KMS-11 (cell line): Measurements from ENCODE around the gene TALDO1.

Experiments used
- H2AFZ ChIP-seq: fragments of 200-600 bp; sonication (generic); 2 replicates; pipeline ENCODE4 v1.6.1; 2016; ENCODE audit warnings: antibody characterized with exemption, mixed run types, low read depth
- H3K27ac ChIP-seq: fragments of 200-600 bp; sonication (generic); 2 replicates; pipeline ENCODE4 v1.6.1; 2016; ENCODE audit warnings: mild to moderate bottlenecking, mixed run types
- H3K27me3 ChIP-seq: fragments of 200-600 bp; sonication (generic); 2 replicates; pipeline ENCODE4 v1.6.1; 2017; ENCODE audit warnings: mild to moderate bottlenecking, low read depth, mixed run types, moderate library complexity; ENCODE audit not compliant: insufficient read depth
- H3K36me3 ChIP-seq: fragments of 200-600 bp; sonication (generic); 2 replicates; pipeline ENCODE4 v1.6.1; 2017; ENCODE audit warnings: mild to moderate bottlenecking, mixed run types; ENCODE audit not compliant: insufficient read depth
- H3K4me1 ChIP-seq: fragments of 200-600 bp; sonication (generic); 2 replicates; pipeline ENCODE4 v1.6.1; 2016; ENCODE audit warnings: mild to moderate bottlenecking, low read depth, mixed run types; ENCODE audit not compliant: poor library complexity, severe bottlenecking
- H3K4me2 ChIP-seq: fragments of 200-600 bp; sonication (generic); 2 replicates; pipeline ENCODE4 v1.7.0; 2016; ENCODE audit warnings: mild to moderate bottlenecking, mixed run types
- H3K4me3 ChIP-seq: fragments of 200-600 bp; sonication (generic); IDR thresholded peaks from 2 replicates; pipeline ENCODE4 v1.6.1; 2017; ENCODE audit warnings: low read depth, low read length, mixed read lengths; ENCODE audit not compliant: insufficient read depth
- H3K79me2 ChIP-seq: fragments of 200-600 bp; sonication (generic); 2 replicates; pipeline ENCODE4 v1.6.1; 2016; ENCODE audit warnings: low read depth, mixed run types; ENCODE audit not compliant: insufficient read depth
- H3K9ac ChIP-seq: fragments of 200-600 bp; sonication (generic); 2 replicates; pipeline ENCODE4 v1.6.1; 2016; ENCODE audit warnings: mild to moderate bottlenecking, mixed run types
- H4K20me1 ChIP-seq: fragments of 200-600 bp; sonication (generic); 2 replicates; pipeline ENCODE4 v1.6.1; 2016; ENCODE audit warnings: mild to moderate bottlenecking, mixed run types; ENCODE audit not compliant: insufficient read depth
- CTCF ChIP-seq: fragments of 200-600 bp; sonication (generic); conservative IDR thresholded peaks from 2 replicates; pipeline ENCODE4 v1.6.1; 2017; ENCODE audit warnings: low read depth, mild to moderate bottlenecking, antibody characterized with exemption, low read length, moderate library complexity, mixed read lengths

Gene TALDO1

DNA sequence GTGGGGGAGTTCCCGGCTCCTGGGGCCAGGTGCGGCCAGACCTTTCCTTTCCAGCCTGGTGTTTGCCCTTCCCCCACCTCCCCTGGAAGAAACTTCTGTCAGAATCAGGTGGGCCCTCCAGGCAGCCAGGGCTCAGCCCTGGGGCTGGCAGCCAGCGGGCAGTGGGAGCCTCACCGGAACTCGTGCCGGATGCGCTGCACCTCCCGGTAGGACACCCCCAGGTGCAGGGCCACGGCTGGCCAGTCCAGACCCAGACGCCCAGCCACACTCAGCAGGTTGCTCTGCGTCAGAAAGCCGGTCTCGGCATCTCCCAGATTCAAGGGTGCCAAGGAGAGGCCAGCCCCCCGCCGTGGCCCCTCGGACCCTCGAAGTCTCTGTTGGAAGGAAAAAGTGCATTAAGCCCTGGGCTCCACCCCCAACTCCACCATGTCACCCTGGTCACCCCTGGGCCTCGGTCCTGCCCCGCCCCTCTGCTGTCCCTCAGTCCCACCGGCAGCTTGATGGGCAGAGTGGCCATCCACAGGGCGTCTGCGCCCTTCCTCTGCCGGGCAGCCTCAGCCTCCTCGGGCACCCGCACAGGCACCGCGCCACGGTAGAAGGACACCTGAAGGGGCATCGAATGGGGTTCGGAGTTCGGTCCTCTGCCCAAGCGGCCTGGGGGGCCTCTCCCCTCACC lies 52.5 kb downstream of the TALDO1 start:
- no peak overlapping the region for H3K4me3 ChIP-seq
- no peaks in the 10 kb centered on the region for H3K36me3 ChIP-seq
- no peak overlapping the region for H3K27ac ChIP-seq
- H3K9ac ChIP-seq, result no peak overlapping the region
- H3K27me3 ChIP-seq, result no peaks in the 10 kb centered on the region
- peaks cover 21% of the 10 kb centered on the region for H3K4me1 ChIP-seq
- 0 out of 2 replicates have a peak, but pooled peaks cover 4% of the 10 kb centered on the region for H3K79me2 ChIP-seq
- no peak overlapping the region for H3K4me2 ChIP-seq
- no peak overlapping the region for H2AFZ ChIP-seq
- no peaks in the 10 kb centered on the region for H4K20me1 ChIP-seq
- no peak for TF ChIP-seq CTCF

- no peaks in the 10 kb centered on the region for H3K27me3 ChIP-seq
- TF ChIP-seq CTCF, result no peak
- H3K27ac ChIP-seq, result no peak overlapping the region
- H3K4me3 ChIP-seq, result no peak overlapping the region
- no peaks in the 10 kb centered on the region for H3K36me3 ChIP-seq
- H2AFZ ChIP-seq, result no peak overlapping the region
- H4K20me1 ChIP-seq, result no peaks in the 10 kb centered on the region
- H3K9ac ChIP-seq, result no peak overlapping the region
- peaks cover 21% of the 10 kb centered on the region for H3K4me1 ChIP-seq
- H3K79me2 ChIP-seq, result 0 out of 2 replicates have a peak, but pooled peaks cover 4% of the 10 kb centered on the region
- H3K4me2 ChIP-seq, result no peak overlapping the region
Measured at GRCh38 chr11:800473-800872, 53.2 kb downstream of the TALDO1 start.

- H4K20me1 ChIP-seq, result no peaks in the 10 kb centered on the region
Measured at GRCh38 chr11:801097-801780, 54.0 kb downstream of the TALDO1 start.

GRCh38 chr11:802018-802617 lies 54.9 kb downstream of the TALDO1 start:
- no peak for TF ChIP-seq CTCF
- Histone ChIP-seq H3K27ac (no peak overlapping the region), H3K4me1 (peaks cover 21% of the 10 kb centered on the region), H2AFZ (no peak overlapping the region), H3K4me2 (no peak overlapping the region), H3K27me3 (no peaks in the 10 kb centered on the region), H4K20me1 (no peaks in the 10 kb centered on the region), H3K9ac (no peak overlapping the region), H3K79me2 (no peaks in the 10 kb centered on the region), H3K4me3 (no peak overlapping the region), H3K36me3 (no peaks in the 10 kb centered on the region)

More at GRCh38 chr11:801097-801780, 54.0 kb downstream of the TALDO1 start:
- Histone ChIP-seq H3K4me3 (no peak overlapping the region), H3K27ac (no peak overlapping the region), H3K79me2 (no peaks in the 10 kb centered on the region), H3K9ac (no peak overlapping the region), H3K36me3 (no peaks in the 10 kb centered on the region), H3K4me1 (peaks cover 25% of the 10 kb centered on the region), H3K27me3 (no peaks in the 10 kb centered on the region), H2AFZ (no peak overlapping the region), H3K4me2 (no peak overlapping the region)
- TF ChIP-seq CTCF, result no peak
